Measurements from ENCODE around the gene EDN1. TPM values are rescaled to one million over a fixed set of nuclear protein-coding genes. Genes with fewer than 3 reads are reported as not detected.

EDN1 gene
- total and polyA plus RNA-seq, 12 donors, result 0.36 to 7.8 (median 3.4) TPM

DNA sequence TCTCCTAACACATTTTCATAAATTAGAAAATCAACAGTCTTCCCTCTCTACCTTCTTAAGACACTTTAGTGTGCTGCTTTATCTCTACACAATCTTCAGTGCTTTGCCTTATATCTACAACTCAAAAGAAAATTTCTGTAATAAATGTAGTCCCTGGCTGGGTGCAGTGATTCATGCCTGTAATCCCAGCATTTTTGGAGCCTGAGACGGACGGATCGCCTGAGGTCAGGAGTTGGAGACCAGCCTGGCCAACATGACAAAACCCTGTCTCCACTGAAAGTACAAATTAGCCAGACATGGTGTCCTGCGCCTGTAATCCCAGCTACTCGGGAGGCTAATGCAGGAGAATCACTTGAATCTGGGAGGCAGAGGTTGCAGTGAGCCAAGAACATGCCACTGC is 9.7 kb upstream of the EDN1 start:
- WGBS, 2 donors, result 82 to 85% methylated on average over 5 of the region's 5 CpGs
- TF ChIP-seq, protein P1, sequence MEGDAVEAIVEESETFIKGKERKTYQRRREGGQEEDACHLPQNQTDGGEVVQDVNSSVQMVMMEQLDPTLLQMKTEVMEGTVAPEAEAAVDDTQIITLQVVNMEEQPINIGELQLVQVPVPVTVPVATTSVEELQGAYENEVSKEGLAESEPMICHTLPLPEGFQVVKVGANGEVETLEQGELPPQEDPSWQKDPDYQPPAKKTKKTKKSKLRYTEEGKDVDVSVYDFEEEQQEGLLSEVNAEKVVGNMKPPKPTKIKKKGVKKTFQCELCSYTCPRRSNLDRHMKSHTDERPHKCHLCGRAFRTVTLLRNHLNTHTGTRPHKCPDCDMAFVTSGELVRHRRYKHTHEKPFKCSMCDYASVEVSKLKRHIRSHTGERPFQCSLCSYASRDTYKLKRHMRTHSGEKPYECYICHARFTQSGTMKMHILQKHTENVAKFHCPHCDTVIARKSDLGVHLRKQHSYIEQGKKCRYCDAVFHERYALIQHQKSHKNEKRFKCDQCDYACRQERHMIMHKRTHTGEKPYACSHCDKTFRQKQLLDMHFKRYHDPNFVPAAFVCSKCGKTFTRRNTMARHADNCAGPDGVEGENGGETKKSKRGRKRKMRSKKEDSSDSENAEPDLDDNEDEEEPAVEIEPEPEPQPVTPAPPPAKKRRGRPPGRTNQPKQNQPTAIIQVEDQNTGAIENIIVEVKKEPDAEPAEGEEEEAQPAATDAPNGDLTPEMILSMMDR (IDR thresholded peaks at IDR 0.05), result no peak
- intact Hi-C loops (cut with DNase I), result loop anchor here in 1 of 10 donors (10.0 kb wide), 1 partner anchor 626 kb away; no protein-coding TSS in a partner anchor

DNA sequence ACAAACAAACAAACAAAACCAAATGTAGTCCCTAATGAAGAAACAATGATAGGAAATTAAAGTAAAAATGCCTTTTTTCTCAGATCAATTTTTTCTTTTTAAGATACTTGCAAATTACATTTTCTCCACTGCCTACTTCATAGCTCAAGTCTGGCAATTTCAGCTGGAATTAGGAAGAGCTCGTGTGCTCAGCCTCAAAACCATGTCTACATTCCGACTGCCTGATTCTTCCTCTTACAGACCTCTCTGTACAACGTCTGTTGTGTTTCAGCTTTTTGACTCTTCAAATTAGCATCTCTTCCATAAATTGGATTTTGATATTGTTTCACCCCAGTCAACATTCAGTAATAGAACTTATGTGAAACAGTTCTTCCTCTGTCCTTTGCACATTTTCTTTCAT is 9.3 kb upstream of the EDN1 start:
- 87 to 89% methylated on average over 3 of the region's 3 CpGs for WGBS, 2 donors
- no peaks in the 10 kb centered on the region for H3K36me3 ChIP-seq
- ATAC-seq (no peak), DNase-seq (no peak)
- H3K27me3 ChIP-seq, result peaks cover 0 to 2% (median 0%) of the 10 kb centered on the region in 7 donors
- peaks cover 0 to 8% (median 0%) of the 10 kb centered on the region in 9 donors for H3K4me1 ChIP-seq
- H3K9me3 ChIP-seq, result no peaks in the 10 kb centered on the region
- intact Hi-C loops (cut with DNase I), result loop anchor here in 1 of 10 donors (10.0 kb wide), 1 partner anchor 626 kb away; no protein-coding TSS in a partner anchor
- TF ChIP-seq, protein P1 (IDR thresholded peaks at IDR 0.05), result no peak
- H3K27ac ChIP-seq, result no peak overlapping the region
- H3K4me3 ChIP-seq, result no peak overlapping the region

More for the DNA sequence above, 9.7 kb upstream of the EDN1 start:
- no peak overlapping the region for H3K4me3 ChIP-seq
- H3K4me1 ChIP-seq, result peaks cover 0 to 8% (median 0%) of the 10 kb centered on the region in 9 donors
- H3K36me3 ChIP-seq, result no peaks in the 10 kb centered on the region
- H3K27ac ChIP-seq, result no peak overlapping the region
- peaks cover 0 to 2% (median 0%) of the 10 kb centered on the region in 7 donors for H3K27me3 ChIP-seq
- no peak for ATAC-seq
- no peaks in the 10 kb centered on the region for H3K9me3 ChIP-seq
- DNase-seq, result no peak

DNA sequence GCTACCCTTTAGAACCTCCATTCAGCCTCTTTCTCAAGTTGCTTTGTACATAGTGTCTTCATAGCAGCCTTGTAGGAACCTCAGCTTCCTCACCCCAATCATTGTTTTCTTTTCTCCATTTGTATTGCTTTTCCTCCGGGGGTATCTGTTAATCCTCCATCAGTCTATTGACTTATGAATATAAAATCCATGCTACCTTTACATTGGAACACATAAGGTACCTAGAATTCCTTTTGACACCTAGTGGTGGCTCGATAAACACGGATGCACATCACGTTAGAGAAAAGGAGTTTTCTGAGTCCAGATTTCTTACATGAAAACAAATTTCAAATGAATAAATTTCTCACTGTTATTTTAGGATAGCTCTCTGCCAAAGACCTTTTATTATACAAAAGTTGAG is 6.3 kb upstream of the EDN1 start:
- H3K36me3 ChIP-seq, result no peaks in the 10 kb centered on the region
- 72 to 73% methylated on average over 4 of the region's 4 CpGs for WGBS, 2 donors
- no peak overlapping the region for H3K27ac ChIP-seq
- no peaks in the 10 kb centered on the region for H3K27me3 ChIP-seq
- H3K4me1 ChIP-seq, result peaks cover 0 to 8% (median 0%) of the 10 kb centered on the region in 9 donors
- H3K4me3 ChIP-seq, result no peak overlapping the region
- ATAC-seq, result no peak
- intact Hi-C loops (cut with DNase I), result loop anchor here in 1 of 10 donors (10.0 kb wide), 1 partner anchor 629 kb away; no protein-coding TSS in a partner anchor
- H3K9me3 ChIP-seq, result no peaks in the 10 kb centered on the region
- DNase-seq, result no peak
- TF ChIP-seq, protein P1 (IDR thresholded peaks at IDR 0.05), result no peak

DNA sequence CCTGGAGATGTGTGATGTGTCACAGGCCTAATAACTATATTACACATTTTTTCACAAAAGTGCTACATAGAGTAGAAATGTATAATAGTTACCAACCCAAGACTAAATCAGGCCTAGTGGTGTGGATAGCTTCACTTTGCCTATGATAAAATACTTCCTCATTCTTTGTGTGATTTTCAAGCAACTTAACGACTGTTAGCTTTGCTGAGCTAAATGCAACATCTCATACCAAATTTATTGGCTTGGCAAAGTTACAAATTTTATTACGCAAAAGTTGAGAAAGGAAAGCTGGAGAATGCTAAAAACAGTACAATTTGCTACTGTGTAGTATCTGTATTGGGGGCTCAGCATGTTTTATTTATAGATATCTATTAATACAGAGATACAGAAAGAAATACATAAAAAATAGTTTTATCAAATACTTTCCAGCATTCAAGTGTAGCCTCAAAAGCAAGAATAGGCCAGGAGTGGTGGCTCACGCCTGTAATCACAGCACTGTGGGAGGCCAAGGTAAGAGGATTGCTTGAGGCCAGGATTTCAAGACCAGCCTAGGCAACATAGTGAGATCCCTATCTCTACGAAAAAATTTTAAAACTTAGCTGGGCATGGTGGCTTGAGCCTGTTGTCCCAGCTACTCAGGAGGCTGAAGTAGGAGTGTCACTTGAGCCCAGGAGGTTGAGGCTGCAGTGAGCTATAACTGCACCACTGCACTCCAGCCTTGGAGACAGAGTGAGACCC is 3.6 kb upstream of the EDN1 start:
- peaks cover 0 to 13% (median 0%) of the 10 kb centered on the region in 7 donors for H3K27me3 ChIP-seq
- ATAC-seq (no peak), DNase-seq (no peak)
- TF ChIP-seq, protein P1 (IDR thresholded peaks at IDR 0.05), result no peak
- peaks cover 0 to 24% (median 8%) of the 10 kb centered on the region in 9 donors for H3K4me1 ChIP-seq
- no peaks in the 10 kb centered on the region for H3K36me3 ChIP-seq
- no peak overlapping the region for H3K4me3 ChIP-seq
- 74 to 84% methylated on average over 4 of the region's 4 CpGs for WGBS, 2 donors
- no peaks in the 10 kb centered on the region for H3K9me3 ChIP-seq
- no peak overlapping the region for H3K27ac ChIP-seq
- intact Hi-C loops (cut with DNase I), result loop anchor here in 3 of 10 donors (5.0 to 10.0 kb wide), 2 partner anchors 629 to 632 kb away; no protein-coding TSS in a partner anchor
